ENCODE results near the gene ARHGAP20.

DNA sequence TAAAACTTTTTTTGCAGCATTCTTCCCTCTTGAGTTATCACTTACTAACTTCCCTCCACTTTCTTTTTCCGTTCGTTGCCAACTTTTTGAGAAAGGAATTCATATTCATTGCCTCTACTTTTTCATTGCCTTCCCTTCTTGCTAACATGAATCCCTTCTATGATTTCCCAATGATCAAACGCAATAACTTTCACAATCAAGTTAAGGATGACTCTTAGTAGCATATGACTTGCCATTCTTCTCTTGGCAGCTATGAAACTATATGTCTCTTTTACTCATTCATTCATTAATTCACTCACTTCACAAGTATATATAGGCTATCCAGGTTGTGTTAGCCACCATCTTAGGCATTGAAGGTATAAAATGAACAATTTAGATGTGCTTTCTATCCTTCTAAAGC, 16.6 kb upstream of the ARHGAP20 start:
- TF ChIP-seq, protein P1, sequence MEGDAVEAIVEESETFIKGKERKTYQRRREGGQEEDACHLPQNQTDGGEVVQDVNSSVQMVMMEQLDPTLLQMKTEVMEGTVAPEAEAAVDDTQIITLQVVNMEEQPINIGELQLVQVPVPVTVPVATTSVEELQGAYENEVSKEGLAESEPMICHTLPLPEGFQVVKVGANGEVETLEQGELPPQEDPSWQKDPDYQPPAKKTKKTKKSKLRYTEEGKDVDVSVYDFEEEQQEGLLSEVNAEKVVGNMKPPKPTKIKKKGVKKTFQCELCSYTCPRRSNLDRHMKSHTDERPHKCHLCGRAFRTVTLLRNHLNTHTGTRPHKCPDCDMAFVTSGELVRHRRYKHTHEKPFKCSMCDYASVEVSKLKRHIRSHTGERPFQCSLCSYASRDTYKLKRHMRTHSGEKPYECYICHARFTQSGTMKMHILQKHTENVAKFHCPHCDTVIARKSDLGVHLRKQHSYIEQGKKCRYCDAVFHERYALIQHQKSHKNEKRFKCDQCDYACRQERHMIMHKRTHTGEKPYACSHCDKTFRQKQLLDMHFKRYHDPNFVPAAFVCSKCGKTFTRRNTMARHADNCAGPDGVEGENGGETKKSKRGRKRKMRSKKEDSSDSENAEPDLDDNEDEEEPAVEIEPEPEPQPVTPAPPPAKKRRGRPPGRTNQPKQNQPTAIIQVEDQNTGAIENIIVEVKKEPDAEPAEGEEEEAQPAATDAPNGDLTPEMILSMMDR (conservative IDR thresholded peaks at IDR 0.05; ENCODE audit: low read depth, low read length): no peak
- TF ChIP-seq EZH2 (IDR thresholded peaks at IDR 0.05; ENCODE audit: borderline replicate concordance, low read depth, low read length, poor library complexity, severe bottlenecking): no peak
